ENCODE data around the gene PTPRG. TPM values are rescaled to one million over a fixed set of nuclear protein-coding genes. Genes with fewer than 3 reads are reported as not detected.

Gene PTPRG
- total and polyA plus RNA-seq, 4 donors, result 3.6 to 35.6 (median 8.1) TPM

- TF ChIP-seq CTCF (IDR thresholded peaks at IDR 0.05; ENCODE audit: low read depth, low read length, missing input control) (no peak), HNF4G (IDR thresholded peaks at IDR 0.05) (no peak), SP1 (IDR thresholded peaks at IDR 0.05) (no peak), FOXA2 (IDR thresholded peaks at IDR 0.05) (no peak), YY1 (IDR thresholded peaks at IDR 0.05) (no peak), GABPA (IDR thresholded peaks at IDR 0.05 in 1 of 2, conservative IDR thresholded peaks at IDR 0.05 in 1 of 2) (no peak), ZBTB33 (IDR thresholded peaks at IDR 0.05) (no peak), NR2F2 (IDR thresholded peaks at IDR 0.05) (no peak), HNF4A (conservative IDR thresholded peaks at IDR 0.05) (no peak), RXRA (IDR thresholded peaks at IDR 0.05) (no peak), REST (IDR thresholded peaks at IDR 0.05) (no peak), RAD21 (IDR thresholded peaks at IDR 0.05) (no peak)
- no peaks in the 10 kb centered on the region for H3K27me3 ChIP-seq (ENCODE audit: control insufficient read depth in 4 of 4, insufficient read depth in 4 of 4, low read length in 3 of 4)
- H3K4me1 ChIP-seq (ENCODE audit: control insufficient read depth in 4 of 4, insufficient read depth in 4 of 4, low read length in 3 of 4), result no peaks in the 10 kb centered on the region
- DNase-seq (ENCODE audit: low spot score), result no peak
- H3K4me3 ChIP-seq (ENCODE audit: low read depth in 1 of 3, low read length in 3 of 3), result no peak overlapping the region
- no peak overlapping the region for H3K9ac ChIP-seq (ENCODE audit: low read depth in 1 of 2, low read length in 2 of 2)
- 94% methylated on average over 1 of the region's 1 CpG for WGBS
- no peaks in the 10 kb centered on the region for H3K36me3 ChIP-seq (ENCODE audit: control insufficient read depth in 4 of 4, insufficient read depth in 3 of 4, low read depth in 1 of 4, low read length in 3 of 4)
- H3K27ac ChIP-seq (ENCODE audit: low read depth in 1 of 2, low read length in 2 of 2), result no peak overlapping the region
- no peaks in the 10 kb centered on the region for H3K9me3 ChIP-seq (ENCODE audit: control insufficient read depth in 4 of 4, low read length in 3 of 4)
Observed at GRCh38 chr3:62151591-62151990, 590.2 kb downstream of the PTPRG start.

DNA sequence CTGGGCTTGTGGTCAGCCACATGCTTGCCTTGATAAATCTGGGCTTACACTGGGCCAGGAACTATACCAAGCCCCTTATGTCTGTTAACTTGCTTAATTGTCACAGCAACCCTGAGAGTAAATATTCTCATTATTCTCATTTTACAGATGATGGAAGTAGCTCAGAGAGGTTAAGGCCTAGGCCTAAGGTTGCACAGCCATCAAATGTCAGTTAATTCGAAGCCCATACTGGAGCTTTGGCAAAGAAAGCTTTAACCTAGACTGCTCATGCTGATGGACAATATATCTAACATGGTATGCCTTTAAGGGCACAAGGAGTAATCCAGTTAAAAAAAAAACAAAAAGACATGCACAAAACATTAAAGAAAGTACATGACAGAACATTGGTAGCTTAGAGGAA is 591.9 kb downstream of the PTPRG start:
- Histone ChIP-seq H3K27me3 (ENCODE audit: control insufficient read depth in 4 of 4, insufficient read depth in 4 of 4, low read length in 3 of 4) (no peaks in the 10 kb centered on the region), H3K4me3 (ENCODE audit: low read depth in 1 of 3, low read length in 3 of 3) (no peak overlapping the region), H3K36me3 (ENCODE audit: control insufficient read depth in 4 of 4, insufficient read depth in 3 of 4, low read depth in 1 of 4, low read length in 3 of 4) (no peaks in the 10 kb centered on the region), H3K4me1 (ENCODE audit: control insufficient read depth in 4 of 4, insufficient read depth in 4 of 4, low read length in 3 of 4) (no peaks in the 10 kb centered on the region), H3K9ac (ENCODE audit: low read depth in 1 of 2, low read length in 2 of 2) (no peak overlapping the region), H3K27ac (ENCODE audit: low read depth in 1 of 2, low read length in 2 of 2) (no peak overlapping the region), H3K9me3 (ENCODE audit: control insufficient read depth in 4 of 4, low read length in 3 of 4) (no peaks in the 10 kb centered on the region)
- no peak for DNase-seq (ENCODE audit: low spot score)
- WGBS, result 92% methylated on average over 1 of the region's 1 CpG
- no peak for TF ChIP-seq SP1 (IDR thresholded peaks at IDR 0.05)
- no peak for TF ChIP-seq RXRA (IDR thresholded peaks at IDR 0.05)
- no peak for TF ChIP-seq HNF4G (IDR thresholded peaks at IDR 0.05)
- TF ChIP-seq ZBTB33 (IDR thresholded peaks at IDR 0.05), result no peak
- no peak for TF ChIP-seq REST (IDR thresholded peaks at IDR 0.05)
- no peak for TF ChIP-seq FOXA2 (IDR thresholded peaks at IDR 0.05)
- no peak for TF ChIP-seq EGR1 (IDR thresholded peaks at IDR 0.05; ENCODE audit: low read depth in 2 of 2)
- TF ChIP-seq, protein P1, sequence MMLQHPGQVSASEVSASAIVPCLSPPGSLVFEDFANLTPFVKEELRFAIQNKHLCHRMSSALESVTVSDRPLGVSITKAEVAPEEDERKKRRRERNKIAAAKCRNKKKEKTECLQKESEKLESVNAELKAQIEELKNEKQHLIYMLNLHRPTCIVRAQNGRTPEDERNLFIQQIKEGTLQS (IDR thresholded peaks at IDR 0.05), result no peak
- TF ChIP-seq GABPA (IDR thresholded peaks at IDR 0.05 in 1 of 2, conservative IDR thresholded peaks at IDR 0.05 in 1 of 2), result no peak
- no peak for TF ChIP-seq HNF4A (conservative IDR thresholded peaks at IDR 0.05)
- TF ChIP-seq, protein P2, sequence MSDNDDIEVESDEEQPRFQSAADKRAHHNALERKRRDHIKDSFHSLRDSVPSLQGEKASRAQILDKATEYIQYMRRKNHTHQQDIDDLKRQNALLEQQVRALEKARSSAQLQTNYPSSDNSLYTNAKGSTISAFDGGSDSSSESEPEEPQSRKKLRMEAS (IDR thresholded peaks at IDR 0.05), result no peak
- no peak for TF ChIP-seq NR2F2 (IDR thresholded peaks at IDR 0.05)
- TF ChIP-seq TAF1 (conservative IDR thresholded peaks at IDR 0.05), result no peak
- no peak for TF ChIP-seq JUND (IDR thresholded peaks at IDR 0.05)
- no peak for TF ChIP-seq RAD21 (IDR thresholded peaks at IDR 0.05)

All from liver (tissue), 9 donors.